GM21786 (cell line): ENCODE results near the gene RARRES1.

ENCODE experiments used
- ATAC-seq: cut with Tn5 transposase; IDR thresholded peaks from one replicate; pipeline ENCODE4 v1.9.1; 2021; ENCODE audit not compliant: unreplicated experiment

The RARRES1 gene, protein sequence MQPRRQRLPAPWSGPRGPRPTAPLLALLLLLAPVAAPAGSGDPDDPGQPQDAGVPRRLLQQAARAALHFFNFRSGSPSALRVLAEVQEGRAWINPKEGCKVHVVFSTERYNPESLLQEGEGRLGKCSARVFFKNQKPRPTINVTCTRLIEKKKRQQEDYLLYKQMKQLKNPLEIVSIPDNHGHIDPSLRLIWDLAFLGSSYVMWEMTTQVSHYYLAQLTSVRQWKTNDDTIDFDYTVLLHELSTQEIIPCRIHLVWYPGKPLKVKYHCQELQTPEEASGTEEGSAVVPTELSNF

DNA sequence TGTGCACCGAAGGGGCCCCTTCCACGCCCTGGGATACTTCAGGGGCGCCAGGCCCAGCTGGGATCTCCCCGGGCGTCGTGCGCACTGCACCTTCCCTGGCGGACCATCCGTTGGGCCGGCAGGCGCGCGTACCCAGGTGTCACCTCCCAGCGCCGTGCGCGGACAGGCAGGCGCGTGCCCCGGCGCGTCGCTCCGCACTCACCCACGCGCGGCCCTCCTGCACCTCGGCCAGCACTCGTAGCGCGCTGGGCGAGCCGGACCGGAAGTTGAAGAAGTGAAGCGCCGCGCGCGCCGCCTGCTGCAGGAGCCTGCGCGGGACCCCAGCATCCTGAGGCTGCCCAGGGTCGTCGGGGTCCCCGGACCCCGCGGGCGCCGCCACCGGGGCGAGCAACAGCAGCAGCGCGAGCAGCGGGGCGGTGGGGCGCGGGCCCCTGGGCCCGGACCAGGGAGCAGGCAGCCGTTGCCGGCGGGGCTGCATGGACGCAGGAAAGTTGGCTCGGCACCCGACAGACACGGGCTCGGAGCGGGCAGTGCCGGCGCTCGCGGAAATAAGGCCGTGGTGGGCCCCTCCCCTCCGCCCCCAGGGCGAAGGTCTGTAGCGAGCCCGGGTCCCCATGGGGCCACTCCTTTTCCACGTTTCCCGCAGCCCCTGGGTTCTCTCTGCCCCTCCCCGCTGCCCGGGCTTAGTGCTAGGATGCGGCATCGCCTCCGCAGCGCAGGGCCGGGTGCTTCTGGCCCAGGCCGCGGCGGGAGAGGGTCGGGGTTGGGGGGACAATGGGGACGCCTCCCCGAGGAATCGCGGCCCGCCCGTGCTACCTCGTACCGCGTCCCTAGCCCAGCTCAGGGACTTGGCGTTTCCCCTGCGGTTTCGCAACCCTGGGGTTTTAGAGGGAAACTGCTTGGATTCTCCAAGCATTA lies at the start of gene RARRES1:
Gene RARRES1, minus strand, starts transcription at position 520 of the 918 bp plus-strand sequence. Its CDS starts 42 bp downstream, at position 478.
- peak; percentile 75 for ATAC-seq

DNA sequence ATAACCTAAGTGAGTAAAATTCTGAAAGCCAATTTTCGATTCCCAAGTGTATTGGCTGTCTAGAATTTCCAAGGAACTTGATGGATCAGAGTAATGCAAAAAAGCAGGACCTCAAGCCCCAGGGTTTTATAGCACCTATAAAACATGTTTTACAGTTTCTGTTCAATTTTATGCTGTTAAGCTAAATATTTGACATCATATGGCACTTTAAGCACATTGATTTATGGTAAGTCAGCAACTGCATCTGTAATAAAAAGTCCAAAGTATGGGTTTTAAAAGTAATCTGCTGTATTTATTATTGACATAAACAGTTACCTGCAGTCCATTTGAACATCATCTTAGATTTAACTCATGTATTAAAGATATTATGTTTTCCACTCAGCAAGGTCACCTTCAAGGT lies 49.6 kb upstream of the RARRES1 start:
- ATAC-seq: no peak

DNA sequence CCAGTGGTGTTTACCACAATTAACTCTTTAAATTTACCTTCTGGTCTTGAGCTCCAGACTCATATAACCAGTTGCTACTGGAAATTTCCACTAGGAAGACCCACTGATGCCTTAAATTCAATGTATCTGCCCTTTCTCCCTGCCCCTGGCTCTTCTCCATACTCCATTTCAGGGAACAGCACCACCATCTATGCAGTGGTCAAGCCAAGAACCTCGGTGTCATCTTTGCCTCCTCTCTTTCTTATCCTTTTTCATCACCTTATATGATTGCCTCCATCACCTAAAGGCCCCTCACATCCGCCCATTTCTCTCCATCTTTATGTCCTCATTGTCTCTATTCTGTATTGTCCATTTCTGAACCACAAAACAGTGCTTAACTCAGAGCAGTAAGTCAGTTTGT lies 48.9 kb upstream of the RARRES1 start:
- ATAC-seq: no peak

DNA sequence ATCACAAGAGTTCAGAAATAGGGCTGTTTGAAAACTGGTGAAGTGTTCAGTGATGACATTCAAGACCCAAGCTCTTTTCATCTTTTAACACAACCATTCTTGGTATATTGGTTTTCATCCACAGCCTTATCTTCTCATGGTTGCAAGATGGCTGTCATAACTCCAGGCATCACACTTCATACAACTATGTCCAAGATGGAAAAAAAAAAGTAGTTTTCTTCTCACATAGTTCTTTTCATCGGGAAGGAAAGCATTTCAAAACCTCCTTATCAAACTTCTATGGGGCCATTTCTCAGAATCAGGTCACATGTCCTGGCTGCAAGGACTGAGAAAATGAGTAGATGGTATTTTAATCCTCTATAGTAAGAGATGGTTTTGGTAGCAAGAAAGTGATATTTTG lies 48.5 kb upstream of the RARRES1 start:
- no peak for ATAC-seq

DNA sequence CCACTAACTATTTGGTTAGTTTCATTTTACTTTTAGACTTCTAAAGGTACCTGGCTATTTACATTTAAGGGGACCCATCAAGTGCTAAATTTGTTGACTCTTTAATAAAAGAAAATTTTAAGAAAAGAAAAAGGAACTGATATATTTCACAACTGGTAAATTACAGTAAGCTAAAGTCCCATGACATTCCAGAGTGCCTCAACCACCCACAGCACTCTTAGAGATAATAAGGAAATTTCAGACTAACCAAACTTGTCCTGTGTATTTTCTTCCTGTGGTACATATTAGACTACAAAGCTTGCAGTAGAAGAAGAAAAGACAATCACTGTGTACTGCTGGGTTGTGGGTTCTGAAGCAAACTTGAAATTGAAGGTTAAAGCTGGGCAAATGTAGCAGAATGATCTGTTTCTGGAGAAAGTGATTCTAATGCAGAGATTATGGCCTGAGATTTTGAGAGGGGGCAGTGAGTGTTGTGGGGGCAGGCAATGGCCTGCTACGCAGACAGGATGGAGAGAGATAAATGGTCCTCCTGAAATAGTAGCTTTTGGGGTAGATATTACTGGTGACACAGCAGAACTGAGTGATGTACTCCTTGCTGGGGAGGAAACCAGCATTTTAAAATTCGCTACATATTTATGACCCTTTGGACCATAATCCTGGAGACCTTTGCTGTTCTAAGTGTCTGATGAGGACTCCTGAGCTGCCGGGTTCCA lies 45.1 kb upstream of the RARRES1 start:
- ATAC-seq: no peak

DNA sequence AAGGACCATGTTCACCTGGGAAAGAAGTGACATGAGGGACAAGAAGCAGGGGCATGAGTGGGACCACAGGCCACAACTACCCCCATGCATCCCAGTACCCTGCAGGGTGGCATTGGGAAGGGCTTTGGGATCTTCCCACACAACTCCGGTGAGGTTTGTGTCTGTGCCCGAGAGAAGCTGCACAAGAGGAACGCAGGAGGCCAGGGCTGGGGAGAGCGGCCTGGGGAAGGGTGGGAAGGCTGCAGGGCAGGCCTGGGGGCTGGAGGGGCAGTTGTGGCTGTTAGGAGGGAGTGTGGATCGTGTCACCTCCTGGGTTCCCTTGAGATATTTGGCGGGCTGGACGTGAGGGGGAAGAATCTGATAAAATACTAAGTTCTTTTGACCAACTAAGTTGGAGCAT lies 44.3 kb upstream of the RARRES1 start:
- ATAC-seq: no peak

DNA sequence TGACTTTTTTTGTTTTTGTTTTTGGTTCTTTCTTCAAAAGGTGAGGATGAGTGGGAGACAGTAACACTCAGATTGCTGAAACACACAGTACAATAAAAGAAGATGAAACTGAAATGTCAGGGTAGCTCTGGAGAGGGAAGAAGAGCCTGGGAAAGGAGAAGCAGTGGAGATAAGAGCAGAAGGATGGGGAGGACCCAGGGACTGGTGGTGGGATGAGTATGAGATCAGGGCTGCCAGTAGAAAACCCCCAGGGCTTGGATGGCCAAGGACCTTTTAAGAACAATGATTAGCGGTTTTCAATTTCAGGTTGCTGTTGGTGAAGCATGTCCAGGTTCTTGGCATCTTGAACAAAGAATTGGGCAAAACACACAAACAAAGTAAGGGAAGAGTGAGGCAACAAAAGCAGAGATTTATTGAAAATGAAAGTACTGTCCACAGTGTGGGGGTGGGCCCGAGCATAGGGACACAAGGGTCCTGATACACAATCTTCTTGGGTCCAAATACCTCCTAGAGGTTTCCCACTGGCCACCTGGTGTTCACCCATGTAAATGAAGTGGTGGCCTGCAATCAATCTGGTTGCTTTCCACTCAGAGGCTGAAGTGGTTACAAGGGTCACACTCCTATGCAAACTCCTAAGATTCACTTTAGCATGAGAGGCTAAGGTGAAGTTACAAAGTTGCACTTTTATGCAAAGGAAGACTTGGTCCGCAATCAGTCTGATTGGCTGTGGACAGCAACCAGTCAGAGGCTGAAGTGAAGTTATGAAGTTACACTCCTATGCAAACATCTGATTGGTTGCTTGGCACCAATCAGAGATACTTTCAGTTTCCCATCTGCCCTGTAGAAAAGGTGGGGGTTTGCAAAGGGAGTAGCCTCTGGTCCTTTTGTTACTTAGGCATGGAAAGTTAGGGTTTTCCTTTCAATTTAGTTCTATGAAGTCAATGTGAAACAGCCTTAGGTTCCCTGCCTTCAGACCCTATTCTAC lies 43.5 kb upstream of the RARRES1 start:
- ATAC-seq: no peak

DNA sequence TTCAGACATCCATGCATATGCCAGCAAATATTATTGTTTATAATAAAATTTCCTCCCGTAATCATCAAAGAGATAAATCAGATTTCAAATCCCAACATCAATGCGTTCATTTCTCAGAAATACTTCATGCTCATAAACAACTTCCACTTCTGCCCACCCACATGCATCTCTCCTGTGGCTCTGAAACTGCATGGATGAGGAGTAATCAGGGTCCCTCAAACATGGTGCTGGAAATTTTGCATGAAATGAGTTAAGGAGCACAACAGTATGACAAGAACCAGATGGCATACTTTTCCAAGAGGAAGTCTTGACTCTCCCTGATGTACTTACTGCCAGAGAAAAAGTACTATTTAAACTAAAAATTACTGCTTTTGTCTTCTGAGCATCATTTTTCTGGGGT lies 42.7 kb upstream of the RARRES1 start:
- no peak for ATAC-seq

DNA sequence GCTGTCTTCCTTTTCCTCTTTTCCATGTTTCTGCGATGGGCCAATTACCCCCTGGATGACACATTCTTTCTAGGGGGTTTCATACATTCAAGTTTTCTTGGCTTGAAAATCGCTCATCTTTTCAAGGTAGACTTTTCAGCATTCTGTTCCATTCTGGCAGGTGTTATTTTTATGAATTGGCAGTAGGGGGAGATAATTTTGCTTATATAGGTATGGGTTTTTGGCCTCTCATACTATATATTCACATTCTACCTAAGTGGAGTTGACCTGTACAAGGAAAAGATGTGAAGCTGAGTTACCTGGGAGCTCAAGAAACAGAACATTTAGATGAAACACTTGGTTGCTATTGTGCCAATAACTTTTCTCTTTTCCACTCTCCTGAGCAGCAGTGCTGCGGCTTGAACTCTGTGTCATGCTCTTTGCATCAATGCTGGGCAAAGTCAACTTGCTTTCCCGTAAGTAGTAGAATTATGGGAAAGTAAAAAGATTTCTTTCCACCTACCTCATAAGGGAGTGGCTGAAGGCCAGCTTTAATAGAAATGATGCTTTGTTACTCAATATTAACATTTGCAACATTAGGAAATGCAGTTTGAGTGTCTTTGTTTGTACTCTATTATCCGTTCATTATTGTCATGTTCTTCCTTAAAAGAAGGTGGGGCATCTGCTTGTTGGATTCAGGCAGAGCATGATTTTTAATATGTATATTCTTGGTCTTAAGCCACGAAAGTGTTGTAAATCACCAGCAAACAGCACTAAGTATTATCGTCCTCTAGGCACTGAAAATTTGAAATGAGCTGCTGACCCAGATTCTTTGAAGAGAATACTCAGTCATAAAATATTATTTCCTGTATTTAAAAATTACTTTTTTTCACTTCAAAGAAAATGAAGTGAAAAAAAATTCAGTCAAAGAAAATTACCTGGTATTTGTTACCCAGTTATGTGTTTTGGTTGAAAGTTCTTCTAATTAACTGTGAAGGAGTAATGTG lies 41.9 kb upstream of the RARRES1 start:
- no peak for ATAC-seq

DNA sequence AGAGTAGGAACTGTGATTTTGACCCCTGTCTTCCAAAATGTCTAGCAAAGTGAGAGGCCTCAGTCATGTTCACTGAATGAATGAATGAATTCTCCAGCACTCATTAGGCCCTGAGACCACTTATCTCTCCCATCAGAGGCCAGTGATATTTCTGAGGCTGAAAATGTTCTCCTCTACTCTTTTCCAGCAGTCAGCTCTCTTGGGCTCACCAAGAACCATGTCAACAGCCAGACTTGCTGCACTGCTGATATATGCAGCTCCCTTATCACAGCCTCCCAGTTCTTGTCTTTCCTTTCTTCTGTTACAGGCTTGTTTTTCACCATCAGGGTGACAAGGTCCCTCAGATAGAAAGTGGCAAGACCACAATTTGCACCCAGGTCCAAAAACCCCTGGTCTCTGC lies 40.9 kb upstream of the RARRES1 start:
- no peak for ATAC-seq

DNA sequence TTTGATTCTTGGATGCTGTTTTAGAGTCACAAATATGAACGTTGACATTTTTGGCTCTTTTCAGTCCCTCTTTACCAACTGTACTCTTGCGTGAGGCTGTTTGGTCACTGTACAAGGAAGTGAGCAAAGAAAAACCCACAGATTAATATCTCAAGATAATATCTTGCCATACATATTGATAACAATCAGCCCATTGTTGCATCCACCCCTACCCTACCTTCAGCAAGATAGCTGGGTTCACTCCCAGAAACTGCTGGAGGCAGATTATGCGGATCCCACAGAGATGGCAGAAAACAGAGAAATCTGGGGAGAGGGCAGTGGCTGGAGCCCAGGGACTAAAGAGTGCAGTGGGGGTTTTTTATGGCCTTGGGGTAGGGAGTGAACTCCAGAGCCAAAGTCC lies 39.7 kb upstream of the RARRES1 start:
- no peak for ATAC-seq

DNA sequence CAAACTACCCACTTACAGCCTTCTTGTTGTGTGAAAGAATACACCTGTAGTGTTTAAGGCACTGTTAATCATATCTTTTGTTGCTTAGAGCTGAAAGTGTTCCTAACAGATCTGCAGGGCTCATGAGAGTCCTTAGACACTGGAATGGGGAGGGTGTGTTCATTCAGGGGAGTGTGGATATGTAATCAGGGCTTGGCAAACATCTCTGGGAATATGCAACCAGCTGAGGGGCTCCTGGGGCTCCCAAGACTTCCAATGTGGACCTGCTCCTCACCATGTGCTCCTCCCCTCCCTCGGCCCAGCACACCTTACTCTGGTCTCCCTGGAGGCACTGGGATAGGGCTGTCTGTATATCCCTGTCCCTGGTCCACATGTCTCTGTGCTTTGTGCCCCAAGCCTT lies 39.3 kb upstream of the RARRES1 start:
- no peak for ATAC-seq

DNA sequence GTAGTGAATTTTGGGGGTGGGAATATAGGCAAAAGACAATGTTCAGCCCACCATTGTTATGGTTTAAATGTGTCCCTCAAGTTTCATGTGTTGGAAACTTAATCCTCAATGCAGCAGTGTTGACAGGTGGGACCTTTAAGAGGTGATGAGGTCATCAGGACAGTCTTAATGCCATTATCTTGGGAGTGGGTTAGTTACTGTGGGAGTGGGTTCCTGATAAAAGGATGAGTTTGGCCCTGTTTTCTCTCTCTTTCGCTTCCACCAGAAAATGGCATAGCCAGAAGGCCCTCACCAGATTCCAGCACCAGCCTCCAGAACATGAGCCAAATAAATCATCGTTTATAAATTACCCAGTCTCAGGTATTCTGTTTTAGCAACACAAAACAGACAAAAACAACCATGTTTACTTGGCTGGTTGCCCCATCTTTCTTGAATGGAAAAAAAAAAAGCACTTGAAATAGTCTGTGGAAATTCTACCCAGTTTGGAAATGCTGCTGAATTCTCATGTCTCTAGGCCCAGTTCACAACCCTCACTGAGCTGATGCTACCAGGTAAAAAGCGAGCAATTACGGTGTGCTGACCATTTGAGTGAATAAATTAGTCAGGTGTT lies 38.6 kb upstream of the RARRES1 start:
- no peak for ATAC-seq

DNA sequence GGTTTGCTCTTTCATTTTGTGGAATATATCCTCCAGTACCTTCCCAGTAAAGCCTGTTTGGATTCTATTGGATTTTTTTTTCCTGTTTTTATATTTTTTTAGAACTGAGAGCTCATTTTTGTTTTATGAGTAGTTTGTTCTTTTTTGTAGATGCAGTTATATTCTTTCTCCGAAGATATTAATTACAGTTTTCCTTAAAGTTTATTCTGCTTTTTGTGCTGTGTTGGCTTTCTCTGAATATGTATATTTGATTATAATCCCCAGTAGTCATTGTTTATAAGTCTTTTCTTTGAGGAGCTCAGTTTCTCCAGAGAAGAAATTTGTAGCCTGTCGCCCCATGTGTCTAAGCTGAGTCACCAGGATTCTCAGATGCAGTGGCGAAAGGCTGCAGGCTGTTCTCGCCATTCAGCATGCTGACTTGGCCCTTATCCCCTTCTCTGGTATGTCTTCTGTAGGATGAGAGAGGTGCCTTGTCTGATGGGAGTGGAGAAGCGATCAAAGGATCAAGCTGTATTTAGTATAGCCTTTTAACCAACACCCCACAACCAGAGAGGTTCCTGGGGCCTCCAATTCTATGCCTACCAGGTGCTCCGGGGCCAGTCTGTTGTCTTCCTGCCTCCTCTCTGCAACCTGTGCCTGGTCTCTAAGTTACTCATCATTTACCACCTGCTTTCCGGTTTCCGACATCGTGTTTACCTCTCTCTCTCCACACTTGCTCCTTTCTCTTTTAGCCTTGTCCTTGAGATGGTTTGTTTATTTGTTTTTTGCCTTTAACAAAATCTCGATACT lies 37.9 kb upstream of the RARRES1 start:
- no peak for ATAC-seq

DNA sequence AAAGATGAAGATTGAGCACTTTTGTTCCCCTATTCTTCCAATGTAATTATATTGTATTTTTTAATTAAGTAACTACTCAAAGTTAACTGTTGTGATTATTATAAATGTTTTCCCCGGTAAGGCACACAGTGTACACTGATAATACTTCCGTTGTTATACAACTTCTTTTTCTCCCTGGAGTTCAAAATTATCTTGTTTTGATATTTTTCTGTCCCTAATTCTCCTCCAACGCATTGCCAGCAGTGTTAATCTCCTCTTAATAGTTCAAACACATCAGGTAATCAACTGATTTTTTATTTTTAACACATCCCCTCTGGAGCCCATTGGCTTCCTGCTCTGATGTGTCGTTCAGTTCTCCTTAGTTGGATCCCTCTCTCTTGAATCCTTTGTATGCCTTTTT lies 37.3 kb upstream of the RARRES1 start:
- ATAC-seq: no peak

DNA sequence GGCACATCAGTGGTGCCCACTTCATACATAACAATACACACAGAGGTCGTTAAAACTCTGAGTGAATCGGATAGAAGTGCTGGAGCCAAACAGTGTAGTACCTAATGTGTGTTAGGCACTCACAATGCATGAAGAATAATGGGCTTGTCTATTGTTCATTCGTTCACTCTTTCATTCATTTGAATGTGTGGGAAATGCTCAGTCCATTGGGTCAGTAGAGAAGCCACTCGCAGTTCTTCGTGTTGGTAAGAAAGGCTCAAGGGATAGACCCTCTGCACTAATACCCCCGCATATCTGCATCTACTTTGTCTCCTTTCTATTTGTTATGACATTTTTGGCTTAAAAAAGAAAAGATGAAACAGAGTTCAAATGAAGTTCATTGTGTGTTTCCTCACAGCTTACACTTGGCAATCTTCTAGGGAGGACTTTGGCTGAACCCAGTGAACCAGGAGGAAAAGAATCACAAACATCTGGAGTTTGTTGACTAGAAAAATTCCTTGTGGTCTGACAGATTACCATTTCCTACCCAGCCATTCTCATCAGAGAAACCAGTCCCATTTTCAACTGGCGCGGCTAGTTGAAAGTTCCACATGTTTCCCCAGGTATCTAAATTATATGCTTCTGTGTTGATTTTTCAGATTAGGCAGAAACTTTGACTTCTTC lies 36.8 kb upstream of the RARRES1 start:
- ATAC-seq: no peak

DNA sequence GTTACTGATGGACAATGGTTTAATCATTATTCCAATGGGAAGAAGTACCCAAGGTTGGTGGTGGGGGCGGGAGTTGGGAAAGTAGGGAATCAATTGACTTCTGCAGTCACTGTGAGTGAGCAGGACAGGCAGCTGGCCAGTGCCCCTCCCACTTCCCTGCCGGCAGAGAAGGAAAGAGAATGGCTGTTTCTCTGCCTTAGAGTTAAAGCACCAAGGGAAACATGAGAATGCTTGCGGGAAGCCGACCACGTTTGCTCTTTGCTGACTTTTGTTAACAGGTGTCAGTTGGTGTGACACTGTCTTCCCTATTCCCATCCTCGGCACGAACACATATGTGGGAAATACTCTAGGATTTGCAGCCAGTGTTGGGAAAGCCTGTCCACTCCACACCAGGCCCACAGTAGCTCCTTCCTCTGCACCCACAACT lies 36.1 kb upstream of the RARRES1 start:
- no peak for ATAC-seq

DNA sequence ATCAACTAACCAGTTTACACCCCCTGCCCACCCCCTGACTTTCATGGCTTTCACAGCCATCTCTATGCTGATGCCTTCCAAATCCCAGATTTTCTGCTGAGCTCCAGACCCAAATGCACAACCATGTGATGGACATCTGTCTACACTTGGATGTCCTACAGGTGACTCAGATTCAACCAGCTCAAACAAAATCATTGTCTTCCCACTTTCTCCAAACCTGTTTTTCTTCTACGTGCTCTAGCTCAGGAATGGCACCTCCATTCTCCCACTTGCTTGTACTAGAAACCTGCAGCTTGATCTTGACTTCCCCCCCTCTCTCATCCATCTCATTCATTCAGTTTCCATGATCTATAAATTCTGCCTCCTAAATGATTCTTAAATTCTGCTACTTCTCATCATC lies 34.1 kb upstream of the RARRES1 start:
- no peak for ATAC-seq
